ENCODE data around the gene HORMAD2. TPM values are rescaled to one million over a fixed set of nuclear protein-coding genes. Genes with fewer than 3 reads are reported as not detected.
"Not testable (repeated sequence)": the region's sequence is repeated elsewhere in the genome, so short reads cannot be mapped to it uniquely, and the experiment has no call there.

Gene HORMAD2
- total RNA-seq, 1 donor from 2014 or later, result not detected

DNA sequence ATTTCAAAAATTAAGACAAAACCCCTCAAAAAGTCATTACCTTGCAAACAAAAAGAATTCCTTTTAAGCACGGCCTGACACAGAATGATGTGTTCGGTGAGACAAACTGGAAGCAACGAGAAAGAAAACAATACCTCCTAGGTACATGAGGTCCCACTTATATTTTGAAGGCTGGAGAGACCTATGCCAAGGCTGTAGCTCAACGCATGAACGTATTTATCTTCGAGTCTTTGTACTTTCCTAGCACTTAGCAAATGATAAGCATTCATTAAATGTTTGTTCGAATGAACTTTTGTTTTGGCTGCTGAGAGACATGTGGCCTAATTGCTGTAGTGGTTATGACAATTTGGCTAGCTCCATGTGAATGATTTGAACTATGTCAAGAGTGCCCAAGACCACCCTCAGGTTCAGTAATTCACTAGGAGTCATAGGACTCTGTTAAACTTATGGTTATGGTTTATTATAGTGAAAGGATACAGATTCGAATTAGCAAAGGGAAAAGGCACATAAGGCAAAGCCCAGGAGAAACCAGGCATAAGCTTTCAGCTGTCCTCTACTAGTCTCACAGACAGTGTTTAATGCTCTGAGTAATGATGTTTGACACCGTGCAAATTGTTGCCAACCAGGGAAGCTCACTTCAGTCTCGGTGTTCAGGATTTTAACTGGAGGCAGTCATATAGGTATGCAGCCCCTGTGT is 26.0 kb upstream of the HORMAD2 start:
- intact Hi-C loops (cut with DNase I), result no loop called here
- ATAC-seq (ENCODE audit: poor library complexity), result peak; percentile 41
- no peak for DNase-seq

DNA sequence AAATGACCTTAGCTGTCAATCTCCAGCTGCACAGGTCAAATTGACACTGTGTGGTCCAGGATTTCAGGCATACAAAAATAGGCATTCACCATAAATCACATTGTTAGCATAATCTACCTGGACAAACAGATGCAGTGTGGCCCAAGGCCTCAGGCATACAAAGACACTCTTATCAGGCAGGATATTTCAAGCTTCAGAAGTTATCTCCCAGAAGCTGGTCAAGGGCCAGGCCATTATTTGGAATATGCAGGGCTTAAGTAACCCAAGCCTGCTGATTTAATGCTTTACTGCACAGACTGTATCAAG is 25.5 kb upstream of the HORMAD2 start:
- no peak for ATAC-seq (ENCODE audit: poor library complexity)
- DNase-seq, result no peak
- intact Hi-C loops (cut with DNase I), result no loop called here

DNA sequence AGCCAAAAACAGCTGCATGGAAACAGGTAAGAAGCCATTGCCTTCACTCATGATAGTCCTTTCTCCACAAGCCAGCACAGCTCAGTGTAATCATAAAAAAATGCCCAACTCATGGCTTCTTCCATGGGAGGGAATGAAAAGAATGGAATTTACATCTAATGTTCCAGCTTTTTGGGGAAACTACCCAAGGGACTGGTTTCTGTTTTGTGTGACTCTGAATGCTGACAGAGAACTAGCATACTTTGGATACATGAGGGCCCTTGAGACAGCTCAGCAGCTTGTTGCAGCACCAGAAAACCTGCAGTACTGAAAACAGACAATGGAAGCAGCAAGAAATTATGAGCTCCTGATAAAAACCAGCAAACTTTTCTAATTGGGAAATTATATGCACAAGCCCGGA is 24.2 kb upstream of the HORMAD2 start:
- DNase-seq (no peak), ATAC-seq (ENCODE audit: poor library complexity) (no peak)
- intact Hi-C loops (cut with DNase I), result no loop called here

DNA sequence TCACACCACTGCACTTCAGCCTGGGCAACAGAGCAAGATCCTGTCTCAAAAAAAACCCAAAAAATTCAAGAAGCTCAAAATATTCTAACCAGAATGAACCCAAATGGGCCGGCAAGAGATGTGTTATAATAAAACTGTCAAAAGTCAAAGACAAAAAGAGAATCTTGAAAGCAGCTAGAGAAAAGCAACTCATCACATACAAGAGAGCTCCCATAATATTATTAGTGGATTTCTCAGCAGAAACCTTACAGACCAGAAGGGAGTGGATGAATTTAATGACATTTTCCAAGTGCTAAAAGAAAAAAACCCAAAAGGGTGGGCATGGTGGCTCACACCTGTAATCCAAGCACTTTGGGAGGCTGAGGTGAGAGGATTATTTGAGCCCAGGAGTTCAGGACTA is 22.9 kb upstream of the HORMAD2 start:
- DNase-seq (no peak), ATAC-seq (ENCODE audit: poor library complexity) (no peak)
- intact Hi-C loops (cut with DNase I), result no loop called here

DNA sequence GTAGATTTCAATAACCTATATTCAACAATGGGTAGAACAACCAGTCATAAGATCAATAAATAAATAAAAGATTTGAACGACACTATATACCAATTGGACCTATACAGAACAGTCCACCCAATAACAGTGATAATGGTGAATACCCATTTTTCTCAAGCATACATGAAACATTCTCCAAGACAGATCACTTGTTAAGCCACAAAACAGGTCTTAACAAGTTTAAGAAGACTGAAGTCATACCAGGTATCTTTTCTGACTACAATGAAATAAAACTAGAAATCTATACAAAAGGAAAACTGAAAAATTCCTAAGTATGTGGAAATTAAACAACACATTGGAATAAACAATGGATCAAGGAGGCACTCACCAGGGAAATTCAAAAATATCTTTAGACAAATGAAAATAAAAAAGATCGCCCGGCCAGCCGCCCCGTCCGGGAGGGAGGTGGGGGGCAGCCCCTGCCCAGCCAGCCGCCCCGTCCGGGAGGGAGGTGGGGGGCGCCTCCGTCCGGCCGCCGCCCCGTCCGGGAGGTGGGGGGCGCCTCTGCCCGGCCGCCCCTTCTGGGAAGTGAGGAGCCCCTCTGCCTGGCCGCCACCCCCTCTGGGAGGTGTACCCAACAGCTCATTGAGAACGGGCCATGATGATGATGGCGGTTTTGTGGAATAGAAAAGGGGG is 20.8 kb upstream of the HORMAD2 start:
- DNase-seq; ATAC-seq (ENCODE audit: poor library complexity); intact Hi-C loops (cut with DNase I): not testable (repeated sequence)

DNA sequence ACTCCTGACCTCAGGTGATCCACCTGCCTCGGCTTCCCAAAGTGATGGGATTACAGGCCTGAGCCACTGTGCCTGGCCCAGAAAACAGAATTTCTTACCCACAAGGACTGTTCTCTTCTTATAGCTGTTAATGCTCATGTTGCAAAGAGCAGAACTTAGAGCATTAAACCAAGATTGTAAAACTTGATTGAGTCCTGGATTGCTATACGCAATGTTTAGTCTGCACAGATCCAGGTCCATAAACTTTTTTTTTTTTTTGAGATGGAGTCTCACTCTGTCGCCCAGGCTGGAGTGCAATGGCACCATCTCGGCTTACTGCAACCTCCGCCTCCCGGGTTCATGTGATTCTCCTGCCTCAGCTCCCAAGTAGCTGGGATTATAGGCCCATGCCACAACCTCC is 19.2 kb upstream of the HORMAD2 start:
- DNase-seq; intact Hi-C loops (cut with DNase I); ATAC-seq (ENCODE audit: poor library complexity): not testable (repeated sequence)

DNA sequence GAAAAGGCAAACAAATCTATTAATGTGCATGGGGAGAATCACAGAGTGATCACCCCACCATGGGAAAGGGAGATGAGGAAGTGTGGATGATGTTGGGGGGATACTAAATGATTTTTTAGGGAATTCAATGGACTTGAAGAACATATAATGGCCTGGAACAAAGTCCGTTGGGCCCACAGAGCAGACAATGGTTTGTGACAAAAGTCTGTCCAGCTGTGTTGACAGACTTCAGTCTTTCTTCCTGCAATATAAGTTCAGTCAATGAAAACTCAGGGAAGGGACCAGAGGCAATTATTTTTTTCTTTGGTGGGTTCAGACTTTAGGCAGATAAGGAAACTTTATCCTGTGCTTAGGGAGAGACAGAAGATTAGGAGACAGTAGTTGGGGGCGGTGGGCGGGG is 18.0 kb upstream of the HORMAD2 start:
- no peak for DNase-seq
- no peak for ATAC-seq (ENCODE audit: poor library complexity)
- intact Hi-C loops (cut with DNase I), result no loop called here

DNA sequence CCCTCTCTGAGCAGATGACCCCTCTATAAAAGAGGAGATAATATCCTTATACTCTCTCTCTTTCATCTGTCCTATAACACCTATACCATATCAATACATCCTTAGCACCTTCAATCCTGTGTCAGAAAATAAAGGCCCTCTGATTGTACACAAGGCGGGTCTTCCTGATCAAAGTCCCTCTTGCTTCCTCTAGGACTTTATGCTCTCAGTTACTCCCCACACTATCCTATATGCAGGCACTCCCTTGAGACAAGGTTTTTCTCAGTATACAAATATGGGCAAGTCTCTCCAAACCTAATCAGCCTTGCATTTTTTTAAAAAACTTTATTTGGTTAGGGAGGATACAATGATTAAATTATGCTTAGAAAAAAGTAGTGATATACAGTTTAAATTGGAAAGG is 17.3 kb upstream of the HORMAD2 start:
- intact Hi-C loops (cut with DNase I), result no loop called here
- no peak for ATAC-seq (ENCODE audit: poor library complexity)
- DNase-seq, result no peak

DNA sequence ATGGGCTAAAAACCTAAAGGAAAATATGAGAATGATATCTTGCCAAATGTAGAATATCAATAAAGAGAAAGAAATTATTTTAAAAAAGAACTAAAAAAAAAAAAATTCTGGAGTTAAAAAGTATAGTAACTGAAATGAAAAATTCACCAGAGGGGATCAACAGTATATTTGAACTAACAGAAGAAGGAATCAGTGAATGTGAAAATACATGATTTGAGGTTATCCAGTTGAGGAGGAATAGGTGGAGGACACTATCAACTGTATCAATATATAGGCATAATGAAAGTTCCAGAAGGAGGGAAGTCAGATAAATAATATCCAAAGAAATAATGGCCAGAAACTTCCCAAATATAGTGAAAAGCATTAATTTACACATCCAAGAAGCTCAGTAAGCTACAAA is 16.1 kb upstream of the HORMAD2 start:
- intact Hi-C loops (cut with DNase I), result no loop called here
- no peak for ATAC-seq (ENCODE audit: poor library complexity)

DNA sequence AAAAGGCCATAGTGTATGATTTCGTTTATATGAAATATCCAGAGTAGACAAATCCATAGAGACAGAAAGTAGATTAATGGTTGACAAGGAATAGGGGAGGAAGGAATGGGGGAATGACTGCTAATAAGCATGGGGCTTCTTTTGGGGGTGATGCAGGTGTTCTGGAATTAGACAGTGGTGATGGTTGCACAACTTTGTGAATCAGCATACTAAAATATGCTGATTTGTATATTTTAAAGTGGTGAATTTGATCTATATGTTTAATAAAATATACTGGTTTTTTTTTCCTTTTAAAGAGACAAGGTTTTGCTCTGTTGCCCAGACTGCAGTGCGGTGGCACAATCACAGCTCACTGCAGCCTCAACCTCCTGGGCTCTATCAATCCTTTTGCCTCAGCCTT is 6.5 kb upstream of the HORMAD2 start:
- ATAC-seq (ENCODE audit: poor library complexity), result no peak
- no peak for DNase-seq
- intact Hi-C loops (cut with DNase I), result no loop called here

More for the DNA sequence above, 16.1 kb upstream of the HORMAD2 start:
- no peak for DNase-seq

DNA sequence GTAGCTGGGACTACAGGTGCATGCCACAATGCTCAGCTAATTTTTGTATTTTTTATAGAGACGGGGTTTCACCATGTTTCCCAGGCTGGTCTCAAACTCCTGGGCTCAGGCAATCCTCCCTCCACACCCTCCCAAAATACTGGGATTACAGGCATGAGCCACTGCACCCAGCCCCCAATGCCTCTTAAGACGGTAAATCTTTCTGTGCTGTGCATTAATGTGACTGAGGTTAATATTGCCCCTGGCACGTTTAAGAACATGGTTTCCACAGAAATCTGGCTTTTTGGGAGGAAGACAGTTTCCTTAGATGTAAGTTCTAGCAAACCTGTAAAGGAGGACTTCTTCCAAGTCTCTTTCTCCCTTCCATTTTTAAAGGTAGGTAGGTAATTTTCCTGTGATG is 6.1 kb upstream of the HORMAD2 start:
- intact Hi-C loops (cut with DNase I), result no loop called here
- no peak for DNase-seq
- ATAC-seq (ENCODE audit: poor library complexity), result no peak

DNA sequence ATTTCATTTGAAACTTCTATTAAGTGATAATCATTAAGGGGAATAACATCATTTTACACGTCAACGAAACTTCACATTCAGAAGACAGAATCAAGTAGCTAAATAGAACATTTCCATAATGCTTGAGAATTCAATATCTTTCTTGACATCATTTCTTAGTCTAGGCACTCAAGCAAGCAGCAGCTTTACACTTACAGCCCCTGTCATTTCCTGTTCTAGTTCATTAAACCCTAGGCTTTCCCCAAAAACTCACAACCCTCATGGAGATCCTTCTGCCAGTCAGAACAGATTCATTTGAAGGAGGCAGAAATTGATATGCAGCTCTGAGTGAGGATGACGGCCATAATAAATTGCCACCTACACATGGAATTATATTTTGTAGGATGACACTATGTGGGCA is 5.3 kb upstream of the HORMAD2 start:
- DNase-seq (no peak), ATAC-seq (ENCODE audit: poor library complexity) (no peak)
- intact Hi-C loops (cut with DNase I), result no loop called here

DNA sequence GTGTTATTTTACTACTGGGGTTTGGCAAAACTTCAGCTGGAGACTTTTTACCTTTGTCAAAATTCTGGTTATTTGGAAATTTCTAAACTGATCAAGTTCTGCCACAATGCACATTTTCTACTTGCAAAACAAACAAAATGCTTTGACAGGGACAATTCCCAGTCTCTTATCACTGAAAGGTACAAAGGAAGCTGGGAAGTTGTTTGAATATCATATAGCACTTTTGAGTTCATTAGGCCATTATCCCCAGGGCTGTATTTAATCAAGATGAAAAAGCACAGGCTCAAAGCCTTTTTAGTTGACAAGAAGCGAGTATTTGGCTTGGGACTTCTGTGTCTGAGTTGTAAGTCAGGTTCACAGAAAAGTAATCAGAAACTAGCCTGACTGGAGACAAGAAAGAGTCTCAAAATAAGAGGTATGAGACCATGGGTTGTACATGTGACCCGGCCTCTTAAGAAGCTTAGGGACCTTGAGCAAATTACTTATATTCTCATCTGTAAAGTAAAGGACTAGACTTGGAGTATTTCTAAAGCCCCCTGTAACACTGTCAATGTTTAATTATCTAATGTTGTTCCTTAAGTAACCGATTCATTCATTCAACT is 2.9 kb upstream of the HORMAD2 start:
- no peak for ATAC-seq (ENCODE audit: poor library complexity)
- DNase-seq, result no peak
- intact Hi-C loops (cut with DNase I), result no loop called here

DNA sequence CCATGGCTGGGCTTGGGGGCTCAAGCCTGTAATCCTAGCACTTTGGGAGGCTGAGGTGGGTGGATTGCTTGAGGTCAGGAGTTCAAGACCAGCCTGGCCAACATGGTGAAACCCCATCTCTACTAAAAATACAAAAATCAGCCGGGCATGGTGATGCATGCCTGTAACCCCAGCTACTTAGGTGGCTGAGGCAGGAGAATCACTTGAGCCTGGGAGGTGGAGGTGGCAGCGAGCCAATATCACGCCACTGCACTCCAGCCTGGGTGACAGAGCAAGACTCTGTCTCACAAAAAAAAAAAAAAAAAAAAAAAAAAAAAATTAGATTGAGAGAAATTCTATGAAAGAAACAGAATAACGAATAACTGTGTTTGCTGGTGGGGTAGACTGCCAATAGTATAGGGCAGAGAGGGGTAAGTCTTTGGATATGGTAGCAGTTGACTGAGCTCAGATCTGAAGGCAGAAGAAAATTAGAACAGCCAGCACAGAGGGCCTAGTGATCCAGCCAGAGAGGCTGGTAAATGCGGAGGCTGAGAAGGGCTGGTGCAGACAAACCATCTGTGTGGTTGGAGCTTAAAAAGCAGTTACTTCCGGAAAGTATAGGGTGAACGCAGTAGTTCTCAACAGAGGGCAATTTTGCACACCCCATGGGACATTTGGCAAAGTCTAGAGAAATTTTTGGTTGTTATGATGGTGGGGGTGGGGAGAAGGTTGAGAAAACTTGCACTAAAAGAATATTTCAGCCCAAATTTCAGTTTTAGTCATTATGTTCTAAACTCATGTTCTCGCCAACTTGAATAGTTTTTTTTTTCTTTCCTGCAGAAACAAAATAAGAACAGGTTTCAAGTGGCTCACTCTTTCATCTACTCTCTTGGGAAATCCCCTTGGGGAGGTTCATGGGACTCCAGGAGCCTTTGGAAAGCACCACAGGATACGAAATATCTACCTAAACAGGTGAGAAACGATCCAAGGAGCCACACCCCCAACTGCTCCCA is 1.6 kb upstream of the HORMAD2 start:
- ATAC-seq (ENCODE audit: poor library complexity) (no peak), DNase-seq (no peak)
- intact Hi-C loops (cut with DNase I), result no loop called here

DNA sequence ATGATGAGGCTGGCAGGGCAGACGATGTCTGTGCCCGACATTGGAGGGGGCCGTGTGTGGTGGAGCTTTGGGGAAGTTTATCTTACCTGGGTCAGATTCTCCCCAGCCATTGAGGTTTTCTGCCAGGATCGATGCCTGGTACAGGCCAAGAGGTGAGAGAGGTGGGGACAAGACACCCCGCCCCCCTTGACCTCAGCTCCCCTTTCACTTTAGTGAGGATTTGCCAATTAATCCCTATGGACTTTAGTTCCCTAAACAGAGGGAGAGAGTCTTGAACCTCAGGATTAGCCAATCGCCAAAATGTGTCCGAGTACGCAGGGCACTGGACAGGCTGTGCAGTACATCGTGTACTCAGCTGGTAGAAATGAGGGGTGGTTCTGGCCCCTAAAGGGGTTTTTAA is 541 bp downstream of the HORMAD2 start:
- intact Hi-C loops (cut with DNase I), result loop anchor here (10.0 kb wide), 1 partner anchor 386 kb away; no protein-coding TSS in a partner anchor
- no peak for DNase-seq
- ATAC-seq (ENCODE audit: poor library complexity), result no peak

DNA sequence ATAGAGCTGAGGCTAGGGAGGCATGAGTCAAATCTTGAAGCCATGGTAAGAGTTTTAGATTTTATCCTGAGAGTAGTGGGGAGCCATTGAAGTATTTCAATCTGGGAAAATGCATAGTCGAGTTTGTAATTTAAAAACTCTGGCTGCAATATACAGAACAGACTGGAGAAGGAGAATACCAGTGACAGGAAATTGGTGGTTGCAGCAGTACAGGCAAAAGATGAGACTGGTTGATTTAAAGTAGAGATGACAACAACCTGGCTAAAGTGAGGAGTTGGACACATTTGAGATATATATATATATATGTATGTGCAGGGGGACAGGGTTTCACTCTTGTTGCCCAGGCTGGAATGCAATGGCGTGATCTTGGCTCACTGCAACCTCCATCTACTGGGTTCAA is 6.2 kb downstream of the HORMAD2 start:
- DNase-seq (no peak), ATAC-seq (ENCODE audit: poor library complexity) (no peak)
- intact Hi-C loops (cut with DNase I), result loop anchor here (5.0 to 10.0 kb wide), 2 partner anchors 392 to 454 kb away; no protein-coding TSS in a partner anchor

DNA sequence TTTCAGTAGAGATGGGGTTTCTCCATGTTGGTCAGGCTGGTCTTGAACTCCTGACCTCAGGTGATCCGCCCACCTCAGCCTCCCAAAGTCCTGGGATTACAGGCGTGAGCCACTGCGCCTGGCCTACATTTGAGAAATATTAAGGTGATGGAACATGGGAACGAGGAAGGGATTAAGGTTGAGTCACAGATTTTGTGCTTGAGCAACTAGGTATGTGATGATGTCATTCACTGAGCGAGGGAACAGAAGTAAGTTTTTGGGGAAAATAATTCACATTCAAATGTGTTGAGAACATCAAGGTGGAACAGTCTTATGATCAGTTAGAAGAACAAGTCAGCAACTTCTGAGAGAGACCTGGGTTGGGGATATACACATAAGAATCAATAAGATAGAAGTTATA is 6.8 kb downstream of the HORMAD2 start:
- intact Hi-C loops (cut with DNase I), result loop anchor here (5.0 to 10.0 kb wide), 2 partner anchors 392 to 455 kb away; no protein-coding TSS in a partner anchor
- not testable (repeated sequence) for DNase-seq; ATAC-seq (ENCODE audit: poor library complexity)

DNA sequence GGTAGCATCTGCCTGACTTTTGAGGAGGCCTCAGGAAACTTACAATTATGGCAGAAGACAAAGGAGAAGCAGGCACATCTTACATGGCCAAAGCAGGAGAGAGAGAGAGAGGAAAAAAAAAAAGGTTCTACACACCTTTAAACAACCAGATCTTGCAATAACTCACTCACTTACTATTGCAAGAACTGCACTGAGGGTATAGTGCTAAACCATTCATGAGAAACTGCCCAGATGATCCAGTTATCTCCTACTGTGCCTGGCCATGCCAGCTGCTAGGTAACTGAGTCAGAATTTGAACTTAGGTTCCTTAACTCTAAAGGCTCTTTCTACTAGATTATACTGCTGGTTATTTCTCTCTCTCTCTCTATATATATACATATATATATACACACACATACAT is 7.3 kb downstream of the HORMAD2 start:
- intact Hi-C loops (cut with DNase I), result loop anchor here (5.0 to 10.0 kb wide), 2 partner anchors 393 to 455 kb away; no protein-coding TSS in a partner anchor
- no peak for DNase-seq
- no peak for ATAC-seq (ENCODE audit: poor library complexity)

DNA sequence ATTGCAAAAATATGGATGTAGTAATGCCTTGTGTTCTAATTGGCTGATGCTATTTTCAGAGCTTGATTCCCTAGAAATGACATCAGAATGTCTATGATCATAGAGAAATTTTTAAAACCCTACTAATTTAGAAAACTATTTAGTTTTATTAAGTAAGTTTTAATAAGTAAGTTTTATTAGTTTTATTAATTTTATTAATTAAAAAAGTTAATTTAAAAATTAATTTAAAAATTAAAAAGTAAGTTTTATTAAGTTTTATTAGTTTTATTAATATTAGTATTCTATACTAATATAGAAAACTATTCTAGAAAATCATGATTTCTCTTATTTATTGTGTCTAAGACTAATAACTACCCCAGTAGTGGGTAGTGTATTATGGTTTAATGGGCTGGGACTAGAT is 8.2 kb downstream of the HORMAD2 start:
- DNase-seq (no peak), ATAC-seq (ENCODE audit: poor library complexity) (no peak)
- intact Hi-C loops (cut with DNase I), result loop anchor here (5.0 to 10.0 kb wide), 2 partner anchors 394 to 456 kb away; no protein-coding TSS in a partner anchor
